HUES48 (cell line): ENCODE data around the gene RAC2.

Source experiments
- H3K27ac ChIP-seq: one replicate; pipeline ENCODE4 v1.7.0; 2013; ENCODE audit warnings: low read depth, low read length, inconsistent platforms
- H3K27me3 ChIP-seq: 2 replicates; pipeline ENCODE4 v1.6.1; 2013; ENCODE audit warnings: mild to moderate bottlenecking, low read length; ENCODE audit not compliant: control insufficient read depth, insufficient read depth
- H3K36me3 ChIP-seq: 2 replicates; pipeline ENCODE4 v1.6.1; 2013; ENCODE audit warnings: low read length; ENCODE audit not compliant: control insufficient read depth, insufficient read depth
- H3K4me1 ChIP-seq: 2 replicates; pipeline ENCODE4 v1.6.1; 2013; ENCODE audit warnings: mild to moderate bottlenecking, low read length; ENCODE audit not compliant: control insufficient read depth, insufficient read depth
- H3K4me3 ChIP-seq: 2 replicates; pipeline ENCODE4 v1.5.1; 2013; ENCODE audit warnings: mild to moderate bottlenecking, low read depth, low read length
- H3K9ac ChIP-seq: 2 replicates; pipeline ENCODE4 v1.6.1; 2013; ENCODE audit warnings: mild to moderate bottlenecking, low read depth, low read length, moderate library complexity
- H3K9me3 ChIP-seq: 2 replicates; pipeline ENCODE4 v1.6.1; 2013; ENCODE audit warnings: low read length; ENCODE audit not compliant: control insufficient read depth, insufficient read depth

RAC2 gene

DNA sequence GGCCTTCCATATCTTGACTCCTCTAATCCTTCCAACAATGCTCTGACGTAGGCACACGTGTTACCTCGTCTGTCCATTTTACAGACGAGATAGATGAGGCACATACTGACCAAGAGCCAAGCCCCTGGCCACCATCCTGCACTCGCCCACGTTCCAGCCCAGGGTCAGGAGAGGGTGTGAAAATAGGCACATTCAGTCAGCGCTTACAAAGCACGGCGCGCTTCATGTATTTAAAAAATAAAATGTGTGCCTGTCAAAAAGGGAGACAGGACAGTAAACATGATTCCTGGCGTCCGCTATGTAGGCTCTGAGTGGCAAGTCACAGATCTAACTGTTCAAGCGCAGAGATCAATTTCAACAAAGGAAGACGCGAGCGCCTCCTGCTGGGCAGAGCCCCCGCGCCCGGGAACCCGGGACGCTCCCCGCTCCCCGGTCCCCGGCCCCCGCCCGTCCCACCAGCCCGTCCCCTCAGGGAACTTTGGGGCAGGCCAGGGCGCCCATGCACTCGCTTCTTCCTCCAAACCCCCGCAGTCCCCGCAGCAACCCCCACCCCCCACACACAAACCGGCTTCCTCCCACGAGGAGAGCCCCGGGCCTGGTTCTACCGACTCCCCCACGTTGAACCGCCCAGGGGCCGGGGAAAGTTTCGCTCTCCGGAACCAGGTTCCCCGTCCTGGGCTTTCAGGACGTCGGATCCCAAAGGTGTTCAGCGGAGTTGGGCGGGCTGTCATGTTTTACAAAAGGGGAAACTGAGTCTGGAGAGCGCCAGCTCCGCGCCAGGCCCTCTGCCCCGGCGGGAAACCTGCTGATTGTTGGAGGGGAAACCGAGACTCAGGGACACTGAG is 45.6 kb downstream of the RAC2 start:
- H3K4me1 ChIP-seq, result peaks cover 3% of the 10 kb centered on the region; the same call in 1 of the 2 replicates

DNA sequence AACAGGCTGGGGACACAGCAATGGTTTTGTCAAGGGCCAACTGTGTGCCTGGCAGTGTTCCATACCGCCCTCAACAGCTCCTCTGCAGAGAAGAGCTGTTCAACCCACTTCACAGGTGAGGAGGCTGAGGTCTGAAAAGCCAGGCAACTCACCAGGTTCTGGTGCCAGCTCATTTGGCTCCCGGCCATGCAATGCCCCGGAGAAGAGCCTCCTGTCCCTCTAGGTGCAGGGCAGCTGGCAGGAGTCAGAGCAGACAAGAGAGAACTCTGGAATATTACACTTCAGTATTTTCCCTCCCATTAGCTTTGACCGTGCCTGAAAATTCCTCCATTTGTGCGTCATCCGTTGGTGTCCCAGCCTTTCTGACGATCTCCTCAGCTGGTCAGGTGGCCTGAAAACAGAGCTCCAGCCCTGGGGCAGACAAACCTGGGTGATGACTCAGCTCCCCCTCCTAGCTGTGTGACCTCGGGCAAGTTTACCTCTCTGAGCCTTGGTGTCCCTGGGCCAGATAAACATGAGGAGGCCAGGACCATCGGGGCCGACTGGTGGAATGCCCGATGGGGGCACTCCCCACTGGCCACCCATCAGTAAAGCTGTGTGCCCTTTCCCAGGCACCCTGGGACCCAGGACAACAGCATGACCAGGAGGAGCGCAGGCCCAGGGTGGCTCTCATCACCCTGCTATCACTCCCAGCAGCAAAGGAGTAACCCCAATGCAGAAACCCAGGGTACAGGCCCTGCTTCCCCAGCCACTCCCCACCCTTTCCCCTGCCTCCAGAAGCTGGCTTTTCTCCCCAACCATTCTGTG is 46.4 kb downstream of the RAC2 start:
- H3K27ac ChIP-seq, result peak overlapping the region; percentile 57
- no peaks in the 10 kb centered on the region for H3K27me3 ChIP-seq
- H3K4me1 ChIP-seq, result peaks cover 3% of the 10 kb centered on the region; the same call in 1 of the 2 replicates
- peaks cover 5% of the 10 kb centered on the region; the same call in 1 of the 2 replicates for H3K9me3 ChIP-seq
- H3K4me3 ChIP-seq, result no peak overlapping the region; the same call in 1 of the 2 replicates
- no peaks in the 10 kb centered on the region for H3K36me3 ChIP-seq
- no peak overlapping the region for H3K9ac ChIP-seq

More for the DNA sequence above, 45.6 kb downstream of the RAC2 start:
- Histone ChIP-seq H3K27ac (peak overlapping the region; percentile 79), H3K9me3 (no peaks in the 10 kb centered on the region), H3K9ac (peak overlapping the region; percentile 71), H3K36me3 (no peaks in the 10 kb centered on the region), H3K4me3 (peak overlapping the region; percentile 84), H3K27me3 (no peaks in the 10 kb centered on the region)

DNA sequence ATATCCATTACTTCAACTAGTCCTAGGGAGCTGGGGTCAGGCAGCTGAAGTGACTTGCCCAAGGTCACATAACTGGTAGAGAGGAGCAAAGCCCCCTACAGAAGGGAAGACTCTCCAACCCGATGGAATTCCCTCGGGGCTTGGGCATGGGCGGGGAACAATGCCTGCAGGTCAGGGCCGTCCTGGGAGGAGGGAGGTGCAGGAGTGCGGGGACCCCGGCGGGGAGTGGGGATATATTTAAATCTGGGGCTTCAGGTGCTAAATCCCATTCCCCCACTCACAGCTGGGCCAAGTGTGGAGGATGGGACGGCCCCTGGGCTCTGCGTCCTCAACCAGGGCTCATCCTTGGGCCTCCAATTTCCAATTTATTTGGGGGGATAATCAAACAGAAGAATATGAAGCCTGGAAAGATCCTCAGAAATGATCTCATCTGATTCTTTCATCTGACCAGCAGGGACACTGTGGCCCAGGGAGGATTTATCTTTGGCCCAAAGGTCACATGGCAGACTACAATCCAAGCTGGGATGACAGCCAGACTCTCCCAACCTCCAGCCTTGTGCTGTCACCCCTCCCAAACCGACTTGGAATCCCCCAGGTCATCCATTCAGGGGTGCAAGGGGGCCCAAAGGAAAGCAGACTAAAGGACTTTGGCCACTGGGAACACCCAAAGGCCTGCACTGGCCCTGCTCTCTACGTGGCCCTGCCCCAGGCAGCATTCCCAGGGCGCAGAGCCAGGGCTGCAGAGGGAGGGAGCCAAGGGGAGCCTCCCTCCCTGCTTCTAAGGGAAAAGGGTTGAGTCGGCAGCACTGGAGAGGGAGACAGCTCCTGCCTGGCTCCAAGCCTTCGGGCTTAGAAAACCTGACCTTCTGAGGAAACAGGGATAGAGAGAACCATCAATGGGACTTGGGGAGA is 47.3 kb downstream of the RAC2 start:
- Histone ChIP-seq H3K4me3 (no peak overlapping the region), H3K9me3 (peaks cover 10% of the 10 kb centered on the region; the same call in 1 of the 2 replicates), H3K4me1 (peaks cover 3% of the 10 kb centered on the region; the same call in 1 of the 2 replicates), H3K27me3 (no peaks in the 10 kb centered on the region), H3K9ac (no peak overlapping the region), H3K36me3 (no peaks in the 10 kb centered on the region), H3K27ac (peak overlapping the region; percentile 57)

DNA sequence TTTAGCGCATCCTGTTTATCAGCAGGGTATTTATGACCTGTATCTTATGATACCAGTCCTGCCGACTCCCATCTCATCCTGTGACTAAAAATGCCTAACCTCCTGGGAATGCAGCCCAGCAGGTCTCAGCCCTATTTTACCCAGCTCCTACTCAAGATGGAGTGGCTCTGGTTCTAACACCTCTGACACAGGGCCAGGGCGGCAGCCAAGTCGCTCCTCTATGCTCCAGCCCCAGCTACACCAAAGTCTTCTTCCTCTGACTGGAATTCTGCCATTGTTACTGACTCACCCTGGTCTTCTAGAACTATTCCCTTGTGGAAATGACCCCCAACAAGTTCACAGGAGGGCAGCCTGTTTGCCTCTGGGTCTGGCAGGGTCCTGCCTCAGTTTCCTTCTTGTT is 48.1 kb downstream of the RAC2 start:
- H3K9ac ChIP-seq, result no peak overlapping the region
- H3K4me3 ChIP-seq, result no peak overlapping the region
- no peak overlapping the region for H3K27ac ChIP-seq
- no peaks in the 10 kb centered on the region for H3K36me3 ChIP-seq
- H3K4me1 ChIP-seq, result peaks cover 3% of the 10 kb centered on the region; the same call in 1 of the 2 replicates
- no peaks in the 10 kb centered on the region for H3K27me3 ChIP-seq
- H3K9me3 ChIP-seq, result peaks cover 10% of the 10 kb centered on the region; the same call in 1 of the 2 replicates

DNA sequence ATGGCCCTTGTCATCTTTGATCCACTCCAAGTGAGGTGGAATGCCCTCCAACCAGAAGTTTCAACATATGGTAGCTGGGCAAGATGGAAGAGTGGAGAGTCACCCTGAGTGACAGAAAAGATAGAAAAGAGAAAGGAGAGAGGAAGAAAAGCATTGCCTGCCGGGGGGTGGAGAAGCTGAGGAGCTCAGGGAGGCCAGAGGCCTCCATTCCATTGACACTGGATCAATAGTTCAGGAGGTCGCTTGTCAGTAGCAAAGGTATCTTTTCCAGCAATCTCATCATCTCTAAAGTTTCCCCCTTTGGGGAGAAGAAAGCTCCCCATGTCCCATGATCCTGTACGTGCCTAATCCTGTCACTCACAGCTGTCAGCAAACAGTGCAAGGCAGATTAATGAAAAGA is 49.3 kb downstream of the RAC2 start:
- H3K9me3 ChIP-seq, result peaks cover 10% of the 10 kb centered on the region; the same call in 1 of the 2 replicates
- peaks cover 5% of the 10 kb centered on the region for H3K4me1 ChIP-seq
- no peak overlapping the region for H3K27ac ChIP-seq
- H3K4me3 ChIP-seq, result no peak overlapping the region
- H3K27me3 ChIP-seq, result no peaks in the 10 kb centered on the region
- no peak overlapping the region for H3K9ac ChIP-seq
- 0 out of 2 replicates have a peak, but pooled peaks cover 9% of the 10 kb centered on the region for H3K36me3 ChIP-seq

DNA sequence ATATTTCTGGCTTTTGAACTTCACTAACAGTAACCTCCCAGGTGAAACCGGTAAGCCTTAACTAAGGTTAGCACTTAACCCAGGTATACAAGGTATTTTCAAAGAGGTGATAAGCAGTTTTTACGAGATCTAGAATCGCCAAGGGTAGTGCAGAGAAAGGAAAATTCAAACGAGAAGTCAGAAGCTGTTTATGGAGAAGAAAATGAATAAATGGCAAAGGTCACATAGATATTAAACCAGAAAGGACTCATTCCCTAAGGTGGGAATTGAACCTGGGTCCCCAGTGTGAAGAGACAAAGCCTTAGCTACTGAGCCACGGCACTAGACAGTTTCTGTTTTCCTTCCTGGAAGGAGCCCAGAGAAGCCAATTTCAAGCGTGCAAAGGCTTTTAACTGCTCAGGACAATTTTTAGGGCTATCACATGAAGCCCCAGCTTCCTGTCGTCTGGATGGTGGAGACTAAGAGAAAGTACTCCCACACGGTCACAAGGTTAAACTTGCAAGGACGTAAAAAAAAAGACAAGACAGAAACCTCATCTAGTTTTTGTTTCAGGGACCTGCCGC is 50.4 kb downstream of the RAC2 start:
- H3K36me3 ChIP-seq, result 0 out of 2 replicates have a peak, but pooled peaks cover 9% of the 10 kb centered on the region
- H3K9ac ChIP-seq, result no peak overlapping the region
- no peak overlapping the region for H3K27ac ChIP-seq
- H3K27me3 ChIP-seq, result no peaks in the 10 kb centered on the region
- H3K4me3 ChIP-seq, result no peak overlapping the region
- peaks cover 10% of the 10 kb centered on the region; the same call in 1 of the 2 replicates for H3K9me3 ChIP-seq
- peaks cover 15% of the 10 kb centered on the region for H3K4me1 ChIP-seq

DNA sequence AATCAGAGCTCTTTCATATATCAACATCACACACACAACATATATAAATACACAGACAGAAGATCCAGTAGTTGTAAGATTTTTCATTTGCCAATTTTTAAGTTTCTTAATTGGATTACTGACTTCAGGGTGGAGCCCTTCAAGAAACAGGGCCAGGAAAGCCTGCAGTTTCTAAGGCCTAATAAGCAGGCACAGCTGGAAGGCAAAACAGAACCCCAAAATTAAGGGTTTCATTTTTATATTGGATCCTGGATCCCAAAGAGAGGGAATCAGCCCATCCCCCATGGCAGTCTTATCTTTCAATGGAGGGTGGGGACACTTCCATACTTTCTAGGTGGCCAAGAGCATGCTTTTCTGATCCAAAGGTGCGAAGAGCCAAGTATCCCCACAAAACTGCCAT is 51.3 kb downstream of the RAC2 start:
- 0 out of 2 replicates have a peak, but pooled peaks cover 9% of the 10 kb centered on the region for H3K36me3 ChIP-seq
- peaks cover 10% of the 10 kb centered on the region; the same call in 1 of the 2 replicates for H3K9me3 ChIP-seq
- H3K4me1 ChIP-seq, result peaks cover 21% of the 10 kb centered on the region
- H3K27me3 ChIP-seq, result no peaks in the 10 kb centered on the region
- no peak overlapping the region for H3K9ac ChIP-seq
- H3K27ac ChIP-seq, result no peak overlapping the region
- no peak overlapping the region for H3K4me3 ChIP-seq

DNA sequence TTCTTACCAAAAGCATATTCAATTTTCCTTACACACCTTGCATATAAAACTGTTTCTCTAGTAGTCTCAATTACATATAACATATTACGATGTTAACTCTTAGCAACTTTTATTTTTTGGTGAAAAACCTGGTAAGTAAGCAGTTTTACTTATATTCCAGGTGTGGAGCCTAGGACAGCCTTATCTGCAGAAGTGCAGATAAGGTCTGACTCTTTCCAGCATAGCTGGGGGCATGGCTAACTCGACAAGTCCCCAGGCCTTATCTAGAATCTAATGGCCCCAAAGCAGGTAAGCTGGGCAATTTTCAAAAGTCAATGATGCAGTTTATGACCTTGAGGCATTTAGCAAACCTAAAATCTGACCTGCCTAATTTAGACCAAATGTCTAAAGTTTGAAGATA is 51.9 kb downstream of the RAC2 start:
- Histone ChIP-seq H3K9ac (no peak overlapping the region), H3K4me1 (peaks cover 26% of the 10 kb centered on the region), H3K36me3 (0 out of 2 replicates have a peak, but pooled peaks cover 9% of the 10 kb centered on the region), H3K4me3 (no peak overlapping the region), H3K27me3 (no peaks in the 10 kb centered on the region), H3K27ac (no peak overlapping the region), H3K9me3 (peaks cover 10% of the 10 kb centered on the region; the same call in 1 of the 2 replicates)

DNA sequence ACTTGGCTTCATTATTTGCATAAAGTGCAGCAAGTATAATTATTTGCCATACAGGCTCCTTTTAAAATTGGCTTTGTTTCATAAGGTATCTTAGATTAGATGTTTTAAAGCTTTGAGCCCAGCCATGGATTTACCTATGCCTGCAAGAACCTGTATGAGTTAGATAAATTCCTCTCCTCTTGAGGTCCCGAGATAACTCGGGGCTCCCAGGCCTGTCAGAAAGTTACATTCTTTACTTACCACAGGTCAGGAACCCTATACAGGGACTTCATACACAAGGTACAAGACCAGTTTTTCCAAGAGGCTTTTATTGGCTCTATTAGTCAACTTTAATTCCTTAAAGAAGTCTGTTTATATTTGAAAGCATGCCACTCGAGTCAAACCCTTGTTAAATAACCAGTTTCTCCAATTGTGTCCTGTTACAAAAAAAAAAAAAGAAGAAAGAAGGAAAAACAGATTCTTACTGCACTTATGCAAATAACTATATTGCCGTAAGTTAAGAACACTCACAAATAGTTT is 53.7 kb downstream of the RAC2 start:
- peaks cover 10% of the 10 kb centered on the region; the same call in 1 of the 2 replicates for H3K9me3 ChIP-seq
- H3K9ac ChIP-seq, result no peak overlapping the region
- 0 out of 2 replicates have a peak, but pooled peaks cover 9% of the 10 kb centered on the region for H3K36me3 ChIP-seq
- H3K27me3 ChIP-seq, result no peaks in the 10 kb centered on the region
- peaks cover 29% of the 10 kb centered on the region for H3K4me1 ChIP-seq
- H3K27ac ChIP-seq, result no peak overlapping the region
- H3K4me3 ChIP-seq, result no peak overlapping the region
